ENCODE measurements around the gene PSTPIP1.
A peak's percentile ranks its signal among the peaks of the same experiment; 100 is the strongest.

The PSTPIP1 gene

DNA sequence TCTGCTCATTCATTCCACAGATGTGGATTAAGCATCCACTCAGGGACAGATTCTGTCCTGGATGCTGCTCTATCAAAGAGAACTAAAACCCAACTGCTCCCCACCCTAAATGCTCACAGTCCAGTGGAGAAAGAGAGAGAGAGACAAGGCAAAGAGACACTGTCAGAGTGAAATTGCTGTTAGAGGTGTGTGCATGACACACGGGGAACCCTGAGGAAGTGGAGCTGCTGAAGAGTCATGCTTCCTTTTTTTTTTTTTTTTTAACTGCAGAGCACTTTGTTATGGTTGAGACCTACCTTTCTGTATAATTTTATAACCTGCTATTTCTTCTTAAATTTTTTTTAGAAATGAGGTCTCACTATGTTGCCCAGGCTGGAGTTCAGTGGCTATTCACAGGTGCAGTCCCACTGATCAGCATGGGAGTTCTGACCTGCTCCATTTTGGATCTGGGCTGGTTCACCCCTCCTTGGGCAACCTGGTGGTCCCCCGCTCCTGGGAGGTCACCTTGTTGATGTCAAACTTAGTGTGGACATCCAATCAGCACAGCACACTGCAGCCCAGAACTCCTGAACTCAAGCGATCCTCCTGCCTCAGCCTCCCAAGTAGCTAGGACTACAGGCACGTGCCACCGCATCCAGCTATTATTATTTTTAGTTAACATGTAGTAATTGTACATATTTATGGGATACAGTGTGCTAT, 18.2 kb upstream of the PSTPIP1 start:
- DNase-seq (ENCODE audit: extremely low spot score, insufficient read length, low read depth) (no peak), FAIRE-seq (peak; percentile 59)

- DNase-seq (ENCODE audit: extremely low spot score, insufficient read length, low read depth) (no peak), FAIRE-seq (no peak)
Observed at GRCh38 chr15:76978522-76979330, 16.2 kb upstream of the PSTPIP1 start.

- no peak for DNase-seq (ENCODE audit: extremely low spot score, insufficient read length, low read depth)
- no peak for FAIRE-seq
Observed at GRCh38 chr15:76979331-76979925, 15.5 kb upstream of the PSTPIP1 start.

- FAIRE-seq (no peak), DNase-seq (ENCODE audit: extremely low spot score, insufficient read length, low read depth) (no peak)
Observed at GRCh38 chr15:76979996-76980520, 14.9 kb upstream of the PSTPIP1 start.

GRCh38 chr15:76982356-76982755, 12.6 kb upstream of the PSTPIP1 start:
- DNase-seq (ENCODE audit: extremely low spot score, insufficient read length, low read depth) (no peak), FAIRE-seq (no peak)

- FAIRE-seq = no peak
Observed at GRCh38 chr15:76982756-76983155, 12.2 kb upstream of the PSTPIP1 start.

GRCh38 chr15:76983590-76984375, 11.1 kb upstream of the PSTPIP1 start:
- peak; percentile 90 for FAIRE-seq
- DNase-seq (ENCODE audit: extremely low spot score, insufficient read length, low read depth) = no peak

More at GRCh38 chr15:76982756-76983155, 12.2 kb upstream of the PSTPIP1 start:
- DNase-seq (ENCODE audit: extremely low spot score, insufficient read length, low read depth) = no peak

- FAIRE-seq = no peak
- no peak for DNase-seq (ENCODE audit: extremely low spot score, insufficient read length, low read depth)
Observed at GRCh38 chr15:76986743-76987142, 8.2 kb upstream of the PSTPIP1 start.

- no peak for DNase-seq (ENCODE audit: extremely low spot score, insufficient read length, low read depth)
- no peak for FAIRE-seq
Observed at GRCh38 chr15:76987276-76987675, 7.7 kb upstream of the PSTPIP1 start.

DNA sequence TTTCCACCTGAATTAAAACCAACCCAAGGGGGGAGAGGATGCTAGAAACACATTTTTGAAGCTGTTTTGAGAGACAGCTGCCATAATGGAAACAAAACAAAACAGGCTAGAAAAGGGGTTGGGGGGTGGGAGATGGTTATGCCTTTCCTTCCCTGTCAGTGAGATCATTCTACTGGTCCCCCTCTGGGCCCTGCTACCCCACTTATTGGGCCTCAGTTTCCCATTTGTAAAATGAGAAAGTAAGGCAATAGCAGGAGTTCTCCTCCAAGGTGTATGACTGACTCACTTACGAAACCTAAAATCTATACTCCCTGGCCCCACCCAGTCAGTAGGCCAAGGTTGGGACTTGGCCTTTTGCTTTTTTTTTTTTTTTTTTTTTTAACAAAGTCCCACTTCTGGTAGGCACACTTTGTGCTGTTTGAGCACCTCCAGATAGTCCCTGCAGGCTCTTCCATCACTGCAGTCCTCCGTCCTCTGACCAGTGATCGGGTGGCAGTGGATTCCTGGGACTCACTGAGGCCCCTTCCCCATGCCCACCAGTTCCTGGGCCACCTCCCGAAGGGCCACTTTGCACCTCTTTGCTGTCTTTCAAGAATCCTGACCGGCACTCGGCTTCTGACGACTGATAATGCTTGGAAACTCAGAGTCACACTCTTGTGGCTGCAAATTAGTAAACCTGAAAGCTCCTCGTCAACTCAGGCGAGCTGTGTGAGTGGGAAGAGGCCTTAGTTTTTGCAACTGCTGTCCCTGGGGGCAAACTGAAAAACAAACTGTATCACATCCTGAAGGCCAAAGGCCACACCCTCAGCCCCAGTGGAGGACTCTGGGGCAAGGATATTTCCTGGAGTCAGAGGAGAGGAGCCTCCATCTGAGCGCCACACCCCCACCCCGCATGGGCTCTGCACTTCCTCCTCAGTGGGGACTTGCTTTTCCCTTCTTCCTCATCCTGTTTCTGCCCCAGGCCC, 6.7 kb upstream of the PSTPIP1 start:
- DNase-seq (ENCODE audit: extremely low spot score, insufficient read length, low read depth) (peak; percentile 65), FAIRE-seq (peak; percentile 97)

DNA sequence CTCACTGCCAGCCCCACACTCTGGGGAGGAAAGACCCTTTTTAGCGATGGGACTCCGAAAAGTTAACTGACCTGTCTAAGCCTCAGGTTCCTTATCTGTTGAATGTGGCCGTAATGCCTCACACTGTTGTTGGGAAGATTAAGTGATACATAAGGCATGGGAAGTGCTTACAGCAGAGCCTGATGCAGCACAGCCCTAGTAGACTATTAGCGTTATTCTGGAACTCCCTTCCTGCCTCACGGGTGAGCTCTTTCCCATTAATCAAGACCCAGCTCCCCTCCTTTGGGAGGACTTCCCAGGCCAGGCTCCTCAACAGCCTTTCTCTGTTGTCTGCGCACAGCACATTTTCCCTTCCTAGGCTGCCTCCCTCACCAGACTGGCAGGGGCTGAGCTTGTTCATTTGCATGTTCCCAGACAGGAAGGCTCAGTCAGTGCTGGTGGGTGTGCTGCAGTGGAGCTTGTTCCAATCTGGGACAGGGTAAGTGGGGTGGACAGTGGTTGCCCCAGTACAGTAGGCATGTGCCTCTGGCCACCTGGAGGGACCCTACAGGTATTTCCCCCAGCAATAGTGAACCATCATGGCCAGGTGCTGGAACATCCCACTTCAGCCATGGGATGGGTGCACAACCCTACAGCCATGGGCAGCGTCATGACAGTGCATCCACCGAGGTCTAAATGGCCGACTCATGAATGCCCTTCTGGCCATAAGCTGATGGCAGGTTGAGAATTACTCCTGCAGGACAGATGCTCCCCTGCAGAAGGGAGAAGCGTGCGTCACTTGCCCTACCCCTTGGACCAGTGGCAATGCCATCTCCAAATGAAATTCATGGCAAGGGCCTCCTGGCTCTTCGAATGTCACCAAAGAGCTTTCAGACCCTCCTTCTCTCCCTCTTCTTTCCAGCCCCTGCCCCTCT, 5.8 kb upstream of the PSTPIP1 start:
- no peak for DNase-seq (ENCODE audit: extremely low spot score, insufficient read length, low read depth)
- FAIRE-seq = peak; percentile 24

DNA sequence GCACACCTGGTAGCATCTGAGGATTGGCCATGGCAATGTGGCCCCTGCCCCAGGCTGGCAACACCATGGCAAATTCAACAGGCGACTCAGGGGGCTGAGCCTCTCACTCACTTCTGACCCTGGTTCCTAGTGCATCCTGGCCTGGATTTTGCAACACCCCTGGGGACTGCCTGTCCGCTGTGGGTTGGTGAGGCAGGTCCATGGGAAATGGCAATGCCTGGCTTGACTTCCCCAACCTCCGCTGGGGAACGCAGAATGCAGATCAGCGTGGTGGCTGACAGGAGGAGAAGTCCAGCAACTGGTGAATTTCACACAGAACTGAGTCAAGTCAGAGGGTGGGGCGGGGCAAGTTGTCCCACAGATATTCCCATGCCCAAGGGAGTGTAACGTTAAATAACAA, 3.9 kb upstream of the PSTPIP1 start:
- DNase-seq (ENCODE audit: extremely low spot score, insufficient read length, low read depth) (no peak), FAIRE-seq (no peak)

GRCh38 chr15:76991741-76992645, 2.9 kb upstream of the PSTPIP1 start:
- FAIRE-seq (no peak), DNase-seq (ENCODE audit: extremely low spot score, insufficient read length, low read depth) (no peak)

DNA sequence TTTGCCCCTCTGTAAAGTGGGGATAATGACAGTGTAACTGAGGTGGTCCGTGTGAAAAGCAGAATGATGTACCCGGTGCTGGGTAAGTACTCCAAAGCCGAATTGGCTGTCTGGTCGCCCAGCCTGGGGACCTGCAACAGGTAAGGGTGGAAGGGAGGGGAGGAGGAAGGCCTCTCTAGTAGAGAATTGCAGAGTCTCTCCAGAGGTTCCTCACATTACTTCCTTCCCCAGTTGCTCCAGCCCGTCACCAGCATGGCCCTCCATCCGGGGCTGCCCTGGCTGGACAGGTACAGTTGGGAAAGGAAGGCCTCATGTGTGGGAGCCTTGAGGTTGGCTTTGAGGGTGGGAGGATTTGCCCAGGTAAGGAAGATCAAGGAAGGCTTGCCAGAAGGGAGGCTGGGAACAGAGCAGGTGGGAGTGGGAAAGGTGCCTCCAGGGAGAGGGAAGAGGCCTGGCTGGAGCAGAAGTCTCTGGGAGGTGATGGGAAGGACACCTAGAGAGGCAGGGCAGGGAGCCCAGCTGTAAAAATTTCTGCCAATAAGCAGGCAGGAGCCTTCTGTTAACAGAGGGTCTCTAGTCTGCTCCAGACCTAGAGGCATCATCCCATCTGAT, 1.7 kb upstream of the PSTPIP1 start:
- DNase-seq (ENCODE audit: extremely low spot score, insufficient read length, low read depth) (no peak), FAIRE-seq (no peak)

DNA sequence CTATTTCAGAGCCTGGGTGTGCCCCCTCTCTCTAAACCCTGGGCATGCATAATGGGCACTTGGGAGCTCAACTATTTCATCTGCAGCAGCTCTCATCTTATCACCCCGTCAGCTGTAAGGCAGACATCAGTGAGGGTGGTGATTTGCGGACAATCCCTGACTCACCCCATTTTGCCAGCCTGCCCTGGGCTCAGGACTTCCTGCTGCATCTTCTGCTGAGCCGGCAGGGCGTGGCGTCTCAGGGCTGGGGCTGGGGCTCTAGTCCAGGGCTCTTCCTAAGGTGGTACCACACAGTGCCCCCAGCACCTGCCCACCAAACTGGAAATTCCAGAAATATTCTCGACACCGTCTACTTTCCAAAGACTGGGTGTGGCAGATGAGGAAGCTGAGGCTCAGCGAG, 925 bp upstream of the PSTPIP1 start:
- FAIRE-seq = no peak
- no peak for DNase-seq (ENCODE audit: extremely low spot score, insufficient read length, low read depth)

DNA sequence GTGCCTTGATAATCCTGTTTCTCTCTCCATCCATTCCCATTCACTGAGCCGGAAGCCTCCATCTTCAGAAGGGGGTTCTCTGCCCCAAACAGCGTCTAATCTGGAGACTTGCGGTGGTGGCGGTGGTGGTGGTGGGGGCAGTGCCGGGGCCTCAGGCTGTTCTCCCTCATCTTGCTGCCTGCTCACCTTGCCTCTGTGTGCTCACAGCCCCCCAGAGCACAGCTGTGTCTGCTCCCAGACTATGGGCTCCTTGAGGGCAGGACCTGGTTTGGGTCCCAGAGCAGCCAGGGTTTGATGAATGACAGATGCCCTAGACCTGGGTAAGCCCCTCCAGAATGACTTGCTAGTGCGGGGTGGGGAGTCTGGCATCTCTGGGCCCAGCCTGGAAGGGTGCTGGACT, 430 bp upstream of the PSTPIP1 start:
- FAIRE-seq = no peak
- DNase-seq (ENCODE audit: extremely low spot score, insufficient read length, low read depth) = no peak

Data from GM18507 (cell line).